Activated T-helper 17 cell treated with anti-CD3 and anti-CD28 coated beads, Interleukin-2, amount 50 U/mL, for 72 hours (primary cell): ENCODE results near the gene RBKS. TPM values are rescaled to one million over a fixed set of nuclear protein-coding genes. Genes with fewer than 3 reads are reported as not detected.

Source experiments
- ATAC-seq: fragments of 150-1000 bp; cut with Tn5 transposase; replicated peaks from 2 replicates; pipeline ENCODE4 v1.10.0; 2021; ENCODE audit warnings: mild to moderate bottlenecking, moderate library complexity
- H3K27ac Mint-ChIP-seq: one replicate; pipeline ENCODE4 v1.8.0; 2022; ENCODE audit warnings: mixed read lengths
- H3K27me3 Mint-ChIP-seq: one replicate; pipeline ENCODE4 v1.8.0; 2022; ENCODE audit warnings: mixed read lengths
- H3K36me3 Mint-ChIP-seq: one replicate; pipeline ENCODE4 v1.8.0; 2022; ENCODE audit warnings: low read depth, mild to moderate bottlenecking, mixed read lengths
- H3K4me1 Mint-ChIP-seq: one replicate; pipeline ENCODE4 v1.8.0; 2022; ENCODE audit warnings: mixed read lengths
- H3K4me3 Mint-ChIP-seq: one replicate; pipeline ENCODE4 v1.8.0; 2022; ENCODE audit warnings: mild to moderate bottlenecking, mixed read lengths
- H3K9me3 Mint-ChIP-seq: one replicate; pipeline ENCODE4 v1.8.0; 2022; ENCODE audit warnings: mixed read lengths
- total RNA-seq, 2 donors: library from RNA; stranded (reverse); gene quantifications; one replicate each; pipeline ENCODE4 v1.2.3, GENCODE V29; 2022

The RBKS gene
- total RNA-seq, 2 donors from 2014 or later = 7.7 to 10.0 TPM

DNA sequence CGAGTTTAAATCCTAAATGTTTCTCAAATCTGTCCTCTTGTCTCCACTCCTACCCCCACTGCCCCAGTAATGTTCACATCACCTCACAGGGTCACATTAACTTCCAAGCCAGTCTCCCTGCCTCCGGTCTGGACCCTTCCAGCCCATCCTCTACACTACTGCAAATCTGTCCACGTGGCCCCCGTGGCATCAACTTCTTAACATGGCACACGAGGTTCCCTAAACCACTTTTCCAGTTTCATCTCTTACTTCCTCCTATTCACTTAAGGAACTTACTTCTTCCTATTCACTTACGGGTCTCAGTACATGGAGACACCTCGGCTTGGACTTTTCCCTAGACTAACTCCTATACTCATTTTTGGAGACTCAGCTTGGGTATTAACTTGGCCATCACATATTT lies 91.7 kb downstream of the RBKS start:
- no peaks in the 10 kb centered on the region for H3K36me3 Mint-ChIP-seq
- H3K27me3 Mint-ChIP-seq = no peaks in the 10 kb centered on the region
- ATAC-seq = no peak
- no peak overlapping the region for H3K4me3 Mint-ChIP-seq
- no peaks in the 10 kb centered on the region for H3K4me1 Mint-ChIP-seq
- H3K9me3 Mint-ChIP-seq = no peaks in the 10 kb centered on the region
- no peak overlapping the region for H3K27ac Mint-ChIP-seq

- ATAC-seq = no peak
- no peak overlapping the region for H3K27ac Mint-ChIP-seq
- H3K9me3 Mint-ChIP-seq = no peaks in the 10 kb centered on the region
- H3K4me3 Mint-ChIP-seq = no peak overlapping the region
- no peaks in the 10 kb centered on the region for H3K36me3 Mint-ChIP-seq
- H3K27me3 Mint-ChIP-seq = no peaks in the 10 kb centered on the region
- H3K4me1 Mint-ChIP-seq = no peaks in the 10 kb centered on the region
These were observed 92.3 kb downstream of the RBKS start for GRCh38 chr2:27797841-27798240.

- ATAC-seq = no peak
- no peaks in the 10 kb centered on the region for H3K27me3 Mint-ChIP-seq
- H3K4me1 Mint-ChIP-seq = no peaks in the 10 kb centered on the region
- H3K27ac Mint-ChIP-seq = no peak overlapping the region
- no peaks in the 10 kb centered on the region for H3K36me3 Mint-ChIP-seq
- H3K9me3 Mint-ChIP-seq = no peaks in the 10 kb centered on the region
- no peak overlapping the region for H3K4me3 Mint-ChIP-seq
These were observed 93.1 kb downstream of the RBKS start for GRCh38 chr2:27796791-27797765.

DNA sequence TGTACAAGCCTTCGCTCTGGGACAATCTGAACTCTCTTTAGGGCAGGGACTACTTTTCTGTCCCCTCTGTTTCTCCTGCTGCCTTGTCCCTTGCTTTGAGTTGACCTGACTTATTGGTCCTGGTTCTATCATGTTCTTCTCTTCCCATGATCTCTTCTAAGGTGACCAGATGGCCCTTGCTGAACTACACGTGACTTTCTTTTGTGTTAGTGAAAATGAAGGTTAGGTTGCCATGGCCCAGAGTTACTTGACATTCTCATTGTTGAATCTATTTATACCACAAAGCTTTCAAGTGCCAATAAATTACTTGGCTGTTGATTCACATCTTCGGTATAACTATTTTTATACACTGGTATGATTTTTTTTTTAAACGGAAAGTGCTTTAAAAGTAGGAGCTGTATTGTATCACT lies 94.3 kb downstream of the RBKS start:
- no peaks in the 10 kb centered on the region for H3K27me3 Mint-ChIP-seq
- no peak overlapping the region for H3K27ac Mint-ChIP-seq
- H3K4me1 Mint-ChIP-seq = no peaks in the 10 kb centered on the region
- no peak for ATAC-seq
- no peak overlapping the region for H3K4me3 Mint-ChIP-seq
- H3K9me3 Mint-ChIP-seq = no peaks in the 10 kb centered on the region
- H3K36me3 Mint-ChIP-seq = no peaks in the 10 kb centered on the region

GRCh38 chr2:27795093-27795834 lies 94.9 kb downstream of the RBKS start:
- ATAC-seq = no peak
- no peaks in the 10 kb centered on the region for H3K4me1 Mint-ChIP-seq
- H3K4me3 Mint-ChIP-seq = no peak overlapping the region
- no peak overlapping the region for H3K27ac Mint-ChIP-seq
- no peaks in the 10 kb centered on the region for H3K9me3 Mint-ChIP-seq
- H3K36me3 Mint-ChIP-seq = no peaks in the 10 kb centered on the region
- H3K27me3 Mint-ChIP-seq = no peaks in the 10 kb centered on the region

- H3K27ac Mint-ChIP-seq = no peak overlapping the region
These were observed 97.4 kb downstream of the RBKS start for GRCh38 chr2:27792759-27793158.

DNA sequence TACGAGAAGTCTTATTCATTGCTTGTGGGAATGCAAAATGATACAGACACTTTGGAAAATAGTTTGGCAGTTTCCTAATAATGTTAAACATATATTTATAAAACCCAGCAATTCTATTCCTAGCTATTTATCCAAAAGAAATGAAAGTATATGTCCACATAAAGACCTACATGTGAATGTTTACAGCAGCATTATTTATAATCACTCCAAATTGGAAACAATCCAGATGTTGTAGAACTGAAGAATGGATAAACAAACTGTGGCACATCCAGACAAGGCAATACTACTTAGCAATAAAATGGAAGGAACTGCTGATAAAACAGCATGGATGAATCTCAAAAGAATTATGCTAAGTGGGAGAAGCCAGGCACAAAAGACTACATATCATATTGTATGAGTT lies 99.4 kb downstream of the RBKS start:
- H3K27ac Mint-ChIP-seq = no peak overlapping the region
- H3K9me3 Mint-ChIP-seq = no peaks in the 10 kb centered on the region

More at GRCh38 chr2:27792759-27793158, 97.4 kb downstream of the RBKS start:
- H3K9me3 Mint-ChIP-seq = no peaks in the 10 kb centered on the region
- no peak overlapping the region for H3K4me3 Mint-ChIP-seq
- no peaks in the 10 kb centered on the region for H3K4me1 Mint-ChIP-seq
- no peaks in the 10 kb centered on the region for H3K27me3 Mint-ChIP-seq
- H3K36me3 Mint-ChIP-seq = no peaks in the 10 kb centered on the region
- ATAC-seq = no peak

DNA sequence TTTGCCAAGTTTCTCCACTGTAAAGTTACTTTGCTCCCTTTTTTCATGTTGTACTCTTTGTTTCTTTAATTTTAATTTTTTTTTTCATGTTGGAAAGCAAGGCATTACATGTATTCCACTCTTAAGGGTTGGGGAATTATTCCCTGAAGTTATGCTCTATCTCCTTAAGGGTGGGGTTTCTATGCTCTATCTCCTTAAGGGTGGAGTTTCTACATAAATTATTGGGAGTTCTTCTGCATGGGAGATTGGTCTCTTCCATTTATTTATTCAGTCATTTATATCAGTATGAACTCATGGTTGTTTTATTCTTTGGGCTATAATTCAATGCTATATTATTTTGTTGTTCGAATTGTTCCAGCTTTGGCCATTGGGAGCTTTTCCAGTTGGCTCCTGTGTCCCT lies 107.5 kb downstream of the RBKS start:
- Mint-ChIP-seq H3K27me3 (no peaks in the 10 kb centered on the region), H3K4me1 (peaks cover 5% of the 10 kb centered on the region), H3K4me3 (no peak overlapping the region), H3K27ac (no peak overlapping the region), H3K36me3 (peaks cover 58% of the 10 kb centered on the region), H3K9me3 (no peaks in the 10 kb centered on the region)
- no peak for ATAC-seq

More for the DNA sequence above, 99.4 kb downstream of the RBKS start:
- ATAC-seq = no peak
- H3K27me3 Mint-ChIP-seq = no peaks in the 10 kb centered on the region
- no peaks in the 10 kb centered on the region for H3K36me3 Mint-ChIP-seq
- no peak overlapping the region for H3K4me3 Mint-ChIP-seq
- H3K4me1 Mint-ChIP-seq = no peaks in the 10 kb centered on the region

- no peak overlapping the region for H3K27ac Mint-ChIP-seq
- ATAC-seq = no peak
- no peak overlapping the region for H3K4me3 Mint-ChIP-seq
These were observed 108.7 kb downstream of the RBKS start for GRCh38 chr2:27781496-27781895.

GRCh38 chr2:27779417-27780055 lies 110.7 kb downstream of the RBKS start:
- no peak for ATAC-seq
- H3K27ac Mint-ChIP-seq = peak overlapping the region; percentile 47
- H3K4me3 Mint-ChIP-seq = no peak overlapping the region
- H3K36me3 Mint-ChIP-seq = peaks cover 73% of the 10 kb centered on the region
- peaks cover 10% of the 10 kb centered on the region for H3K4me1 Mint-ChIP-seq
- no peaks in the 10 kb centered on the region for H3K9me3 Mint-ChIP-seq
- no peaks in the 10 kb centered on the region for H3K27me3 Mint-ChIP-seq

More at GRCh38 chr2:27781496-27781895, 108.7 kb downstream of the RBKS start:
- peaks cover 66% of the 10 kb centered on the region for H3K36me3 Mint-ChIP-seq
- H3K4me1 Mint-ChIP-seq = peaks cover 5% of the 10 kb centered on the region
- H3K9me3 Mint-ChIP-seq = no peaks in the 10 kb centered on the region
- H3K27me3 Mint-ChIP-seq = no peaks in the 10 kb centered on the region

DNA sequence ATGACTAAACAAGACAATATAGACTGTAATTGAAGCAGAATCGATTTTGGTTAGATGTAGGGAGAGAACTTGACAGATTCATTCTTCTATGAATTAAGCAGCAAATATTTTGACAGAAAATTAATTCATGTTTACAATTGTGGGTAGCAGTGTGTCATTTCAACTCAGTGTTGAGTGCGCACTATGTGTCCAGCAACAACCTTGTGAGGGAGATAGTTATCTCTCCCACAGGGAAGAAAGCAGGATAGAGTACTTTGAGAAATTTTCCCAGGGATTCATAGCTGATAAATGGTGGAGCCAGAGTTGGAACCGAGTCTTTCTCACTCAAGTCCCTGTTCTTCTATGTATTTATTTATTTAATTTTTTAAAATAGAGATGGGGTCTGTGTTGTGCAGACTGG lies 113.5 kb downstream of the RBKS start:
- no peak overlapping the region for H3K4me3 Mint-ChIP-seq

GRCh38 chr2:27776097-27776496 lies 114.1 kb downstream of the RBKS start:
- H3K4me1 Mint-ChIP-seq = peaks cover 29% of the 10 kb centered on the region
- no peaks in the 10 kb centered on the region for H3K9me3 Mint-ChIP-seq
- no peak overlapping the region for H3K4me3 Mint-ChIP-seq
- no peak overlapping the region for H3K27ac Mint-ChIP-seq
- no peak for ATAC-seq
- H3K27me3 Mint-ChIP-seq = no peaks in the 10 kb centered on the region
- peaks cover 79% of the 10 kb centered on the region for H3K36me3 Mint-ChIP-seq

More for the DNA sequence above, 113.5 kb downstream of the RBKS start:
- H3K9me3 Mint-ChIP-seq = no peaks in the 10 kb centered on the region
- no peak overlapping the region for H3K27ac Mint-ChIP-seq
- peaks cover 83% of the 10 kb centered on the region for H3K36me3 Mint-ChIP-seq
- no peaks in the 10 kb centered on the region for H3K27me3 Mint-ChIP-seq
- H3K4me1 Mint-ChIP-seq = peaks cover 29% of the 10 kb centered on the region
- no peak for ATAC-seq

- Mint-ChIP-seq H3K4me1 (peaks cover 29% of the 10 kb centered on the region), H3K27me3 (no peaks in the 10 kb centered on the region), H3K9me3 (no peaks in the 10 kb centered on the region), H3K27ac (peak overlapping the region; percentile 92), H3K36me3 (peaks cover 59% of the 10 kb centered on the region), H3K4me3 (peak overlapping the region; percentile 90)
- ATAC-seq = no peak
These were observed 116.2 kb downstream of the RBKS start for GRCh38 chr2:27773959-27774358.

DNA sequence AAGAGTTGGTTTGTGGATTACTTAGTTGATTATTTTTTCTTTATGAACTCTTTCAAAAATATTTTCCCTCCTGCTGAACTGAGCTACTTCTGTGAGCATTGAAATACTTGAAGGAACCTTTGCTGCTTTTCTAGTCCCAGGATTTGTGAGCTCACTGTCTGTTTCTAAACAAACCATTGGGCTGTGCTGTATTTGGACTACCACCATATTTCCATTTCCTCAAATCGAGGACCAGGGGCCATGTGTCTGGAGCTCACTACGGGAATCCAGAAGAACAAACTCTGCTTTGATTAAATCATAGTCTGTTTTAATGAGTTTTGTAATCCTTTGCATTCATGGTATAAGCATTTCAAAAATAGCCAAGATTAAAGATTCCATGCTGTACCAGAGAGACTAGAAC lies 117.4 kb downstream of the RBKS start:
- no peak for ATAC-seq
- H3K27me3 Mint-ChIP-seq = no peaks in the 10 kb centered on the region
- H3K27ac Mint-ChIP-seq = peak overlapping the region; percentile 92
- no peaks in the 10 kb centered on the region for H3K9me3 Mint-ChIP-seq
- H3K36me3 Mint-ChIP-seq = peaks cover 47% of the 10 kb centered on the region
- H3K4me1 Mint-ChIP-seq = peaks cover 24% of the 10 kb centered on the region
- H3K4me3 Mint-ChIP-seq = peak overlapping the region; percentile 90
